HepG2 (cell line): ENCODE results near the gene C2orf42. TPM values are rescaled to one million over a fixed set of nuclear protein-coding genes. Genes with fewer than 3 reads are reported as not detected.
A peak's percentile ranks its signal among the peaks of the same experiment; 100 is the strongest.

Experiments used
- CC2D1A ChIP-seq: sonication (generic); formaldehyde crosslinking; IDR thresholded peaks from 2 replicates; pipeline ENCODE4 v1.8.1; 2023; ENCODE audit warnings: mild to moderate bottlenecking, missing genetic modification reagents
- PHF5A ChIP-seq: IDR thresholded peaks from one replicate; pipeline ENCODE4 v1.6.1; 2018; ENCODE audit warnings: low read depth, missing genetic modification reagents; ENCODE audit not compliant: unreplicated experiment
- SIX1 ChIP-seq: sonication (generic); formaldehyde crosslinking; IDR thresholded peaks from 2 replicates; pipeline ENCODE4 v1.4.0; 2020; ENCODE audit warnings: missing genetic modification reagents, borderline replicate concordance
- SNRNP70 ChIP-seq: fragments of 200-400 bp; formaldehyde crosslinking; IDR thresholded peaks from 2 replicates; pipeline ENCODE4 v1.6.1; 2017; ENCODE audit warnings: mild to moderate bottlenecking, low read depth, low read length, moderate library complexity
- polyA plus RNA-seq, 8 experiments: library from polyadenylated mRNA; depleted of rRNA in 3 of 8; stranded (reverse) in 7 of 8; unstranded in 1 of 8; fragments of >200 nt; fragmentation: Illumina TruSeq in 4 of 8; extraction: Trizol in 4 of 8; gene quantifications; 2 replicates each; pipeline versions ENCODE4 v1.2.1 to v1.2.3, GENCODE V29; 2011 to 2016; ENCODE audit warnings: low read depth in 4 of 8, missing spikeins in 1 of 8, mixed read lengths in 1 of 8; ENCODE audit not compliant: insufficient read depth in 1 of 8
- total RNA-seq, 5 experiments: library from RNA; depleted of rRNA; stranded (reverse); fragments of >200 nt; fragmentation: Illumina TruSeq; extraction: Trizol; gene quantifications; 2 replicates each; pipeline ENCODE4 v1.2.3, GENCODE V29; 2016; ENCODE audit warnings: low read depth in 1 of 5
- TF ChIP-seq, protein P1 (sequence below): sonication (generic); formaldehyde crosslinking; IDR thresholded peaks from 2 replicates; pipeline ENCODE4 v1.4.0; 2020; ENCODE audit warnings: missing genetic modification reagents
- TF ChIP-seq, protein P2 (sequence below): sonication (generic); formaldehyde crosslinking; IDR thresholded peaks from 2 replicates; pipeline ENCODE4 v1.8.0; 2022; ENCODE audit warnings: mild to moderate bottlenecking, missing genetic modification reagents, moderate library complexity
- TF ChIP-seq, protein P3 (sequence below): sonication (generic); formaldehyde crosslinking; IDR thresholded peaks from 2 replicates; pipeline ENCODE4 v1.4.0; 2020; ENCODE audit warnings: mild to moderate bottlenecking, missing genetic modification reagents
- TF ChIP-seq, protein P4 (sequence below): IDR thresholded peaks from 2 replicates; pipeline ENCODE4 v1.6.1; 2016; ENCODE audit warnings: low read depth, missing genetic modification reagents, missing compliant biosample characterization

Gene C2orf42
- total and polyA plus RNA-seq, 2 of the 13 experiments (the other 11 are each of a cell fraction or from before 2014, with no cell fraction given), result 9.3 to 9.9 TPM

DNA sequence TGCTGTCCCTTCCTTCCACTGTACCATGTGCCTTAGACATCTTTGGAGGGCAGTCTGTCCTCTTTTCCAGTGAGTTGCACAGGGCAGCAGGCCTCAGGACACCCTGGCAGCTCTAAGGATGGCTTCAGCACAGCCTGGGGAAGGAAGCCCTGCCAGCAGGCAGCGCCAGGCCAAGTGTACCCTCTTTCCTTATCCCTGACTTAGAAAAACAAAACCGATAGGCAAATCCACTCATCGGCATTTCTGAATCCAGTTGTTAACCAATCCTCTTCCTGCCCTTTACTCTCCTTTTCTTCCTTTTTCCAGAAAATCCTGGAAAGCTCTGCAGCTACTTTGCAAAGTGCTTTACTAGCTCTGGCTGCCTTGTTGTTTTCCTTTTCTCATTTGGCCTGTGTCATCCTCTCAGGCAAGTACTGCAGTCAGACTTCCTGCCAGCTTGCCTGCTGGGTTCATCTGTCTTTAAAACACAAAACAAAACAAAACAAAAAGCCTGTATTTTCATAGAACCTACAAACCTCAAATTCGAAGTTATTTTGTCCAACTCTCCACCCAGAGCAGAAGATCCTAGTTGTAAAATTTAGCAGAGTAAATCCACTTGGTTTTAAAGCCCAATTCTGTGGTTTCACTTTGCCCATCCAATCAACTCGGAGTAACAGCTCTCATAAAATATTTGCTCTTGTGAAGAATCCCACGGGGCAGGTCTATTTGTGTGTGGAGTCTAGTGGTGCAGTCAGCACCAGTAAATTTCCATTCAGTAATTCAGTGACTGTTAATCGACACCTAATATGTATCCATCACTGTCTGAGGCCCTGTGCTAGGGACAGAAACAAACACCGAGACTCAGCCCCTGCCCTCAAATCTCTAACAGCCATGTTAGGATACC is 58.3 kb downstream of the C2orf42 start (continued):
- TF ChIP-seq, protein P1, sequence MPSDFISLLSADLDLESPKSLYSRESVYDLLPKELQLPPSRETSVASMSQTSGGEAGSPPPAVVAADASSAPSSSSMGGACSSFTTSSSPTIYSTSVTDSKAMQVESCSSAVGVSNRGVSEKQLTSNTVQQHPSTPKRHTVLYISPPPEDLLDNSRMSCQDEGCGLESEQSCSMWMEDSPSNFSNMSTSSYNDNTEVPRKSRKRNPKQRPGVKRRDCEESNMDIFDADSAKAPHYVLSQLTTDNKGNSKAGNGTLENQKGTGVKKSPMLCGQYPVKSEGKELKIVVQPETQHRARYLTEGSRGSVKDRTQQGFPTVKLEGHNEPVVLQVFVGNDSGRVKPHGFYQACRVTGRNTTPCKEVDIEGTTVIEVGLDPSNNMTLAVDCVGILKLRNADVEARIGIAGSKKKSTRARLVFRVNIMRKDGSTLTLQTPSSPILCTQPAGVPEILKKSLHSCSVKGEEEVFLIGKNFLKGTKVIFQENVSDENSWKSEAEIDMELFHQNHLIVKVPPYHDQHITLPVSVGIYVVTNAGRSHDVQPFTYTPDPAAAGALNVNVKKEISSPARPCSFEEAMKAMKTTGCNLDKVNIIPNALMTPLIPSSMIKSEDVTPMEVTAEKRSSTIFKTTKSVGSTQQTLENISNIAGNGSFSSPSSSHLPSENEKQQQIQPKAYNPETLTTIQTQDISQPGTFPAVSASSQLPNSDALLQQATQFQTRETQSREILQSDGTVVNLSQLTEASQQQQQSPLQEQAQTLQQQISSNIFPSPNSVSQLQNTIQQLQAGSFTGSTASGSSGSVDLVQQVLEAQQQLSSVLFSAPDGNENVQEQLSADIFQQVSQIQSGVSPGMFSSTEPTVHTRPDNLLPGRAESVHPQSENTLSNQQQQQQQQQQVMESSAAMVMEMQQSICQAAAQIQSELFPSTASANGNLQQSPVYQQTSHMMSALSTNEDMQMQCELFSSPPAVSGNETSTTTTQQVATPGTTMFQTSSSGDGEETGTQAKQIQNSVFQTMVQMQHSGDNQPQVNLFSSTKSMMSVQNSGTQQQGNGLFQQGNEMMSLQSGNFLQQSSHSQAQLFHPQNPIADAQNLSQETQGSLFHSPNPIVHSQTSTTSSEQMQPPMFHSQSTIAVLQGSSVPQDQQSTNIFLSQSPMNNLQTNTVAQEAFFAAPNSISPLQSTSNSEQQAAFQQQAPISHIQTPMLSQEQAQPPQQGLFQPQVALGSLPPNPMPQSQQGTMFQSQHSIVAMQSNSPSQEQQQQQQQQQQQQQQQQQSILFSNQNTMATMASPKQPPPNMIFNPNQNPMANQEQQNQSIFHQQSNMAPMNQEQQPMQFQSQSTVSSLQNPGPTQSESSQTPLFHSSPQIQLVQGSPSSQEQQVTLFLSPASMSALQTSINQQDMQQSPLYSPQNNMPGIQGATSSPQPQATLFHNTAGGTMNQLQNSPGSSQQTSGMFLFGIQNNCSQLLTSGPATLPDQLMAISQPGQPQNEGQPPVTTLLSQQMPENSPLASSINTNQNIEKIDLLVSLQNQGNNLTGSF (CRISPR knock-in tag), result no peak
- TF ChIP-seq, protein P2, sequence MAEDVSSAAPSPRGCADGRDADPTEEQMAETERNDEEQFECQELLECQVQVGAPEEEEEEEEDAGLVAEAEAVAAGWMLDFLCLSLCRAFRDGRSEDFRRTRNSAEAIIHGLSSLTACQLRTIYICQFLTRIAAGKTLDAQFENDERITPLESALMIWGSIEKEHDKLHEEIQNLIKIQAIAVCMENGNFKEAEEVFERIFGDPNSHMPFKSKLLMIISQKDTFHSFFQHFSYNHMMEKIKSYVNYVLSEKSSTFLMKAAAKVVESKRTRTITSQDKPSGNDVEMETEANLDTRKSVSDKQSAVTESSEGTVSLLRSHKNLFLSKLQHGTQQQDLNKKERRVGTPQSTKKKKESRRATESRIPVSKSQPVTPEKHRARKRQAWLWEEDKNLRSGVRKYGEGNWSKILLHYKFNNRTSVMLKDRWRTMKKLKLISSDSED (CRISPR knock-in tag), result no peak
- TF ChIP-seq, protein P3, sequence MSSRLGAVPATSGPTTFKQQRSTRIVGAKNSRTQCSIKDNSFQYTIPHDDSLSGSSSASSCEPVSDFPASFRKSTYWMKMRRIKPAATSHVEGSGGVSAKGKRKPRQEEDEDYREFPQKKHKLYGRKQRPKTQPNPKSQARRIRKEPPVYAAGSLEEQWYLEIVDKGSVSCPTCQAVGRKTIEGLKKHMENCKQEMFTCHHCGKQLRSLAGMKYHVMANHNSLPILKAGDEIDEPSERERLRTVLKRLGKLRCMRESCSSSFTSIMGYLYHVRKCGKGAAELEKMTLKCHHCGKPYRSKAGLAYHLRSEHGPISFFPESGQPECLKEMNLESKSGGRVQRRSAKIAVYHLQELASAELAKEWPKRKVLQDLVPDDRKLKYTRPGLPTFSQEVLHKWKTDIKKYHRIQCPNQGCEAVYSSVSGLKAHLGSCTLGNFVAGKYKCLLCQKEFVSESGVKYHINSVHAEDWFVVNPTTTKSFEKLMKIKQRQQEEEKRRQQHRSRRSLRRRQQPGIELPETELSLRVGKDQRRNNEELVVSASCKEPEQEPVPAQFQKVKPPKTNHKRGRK, result no peak
- TF ChIP-seq SIX1 (CRISPR knock-in tag) (no peak), CC2D1A (CRISPR knock-in tag) (no peak), SNRNP70 (no peak), PHF5A (CRISPR knock-in tag) (peak; percentile 10)
- TF ChIP-seq, protein P4, sequence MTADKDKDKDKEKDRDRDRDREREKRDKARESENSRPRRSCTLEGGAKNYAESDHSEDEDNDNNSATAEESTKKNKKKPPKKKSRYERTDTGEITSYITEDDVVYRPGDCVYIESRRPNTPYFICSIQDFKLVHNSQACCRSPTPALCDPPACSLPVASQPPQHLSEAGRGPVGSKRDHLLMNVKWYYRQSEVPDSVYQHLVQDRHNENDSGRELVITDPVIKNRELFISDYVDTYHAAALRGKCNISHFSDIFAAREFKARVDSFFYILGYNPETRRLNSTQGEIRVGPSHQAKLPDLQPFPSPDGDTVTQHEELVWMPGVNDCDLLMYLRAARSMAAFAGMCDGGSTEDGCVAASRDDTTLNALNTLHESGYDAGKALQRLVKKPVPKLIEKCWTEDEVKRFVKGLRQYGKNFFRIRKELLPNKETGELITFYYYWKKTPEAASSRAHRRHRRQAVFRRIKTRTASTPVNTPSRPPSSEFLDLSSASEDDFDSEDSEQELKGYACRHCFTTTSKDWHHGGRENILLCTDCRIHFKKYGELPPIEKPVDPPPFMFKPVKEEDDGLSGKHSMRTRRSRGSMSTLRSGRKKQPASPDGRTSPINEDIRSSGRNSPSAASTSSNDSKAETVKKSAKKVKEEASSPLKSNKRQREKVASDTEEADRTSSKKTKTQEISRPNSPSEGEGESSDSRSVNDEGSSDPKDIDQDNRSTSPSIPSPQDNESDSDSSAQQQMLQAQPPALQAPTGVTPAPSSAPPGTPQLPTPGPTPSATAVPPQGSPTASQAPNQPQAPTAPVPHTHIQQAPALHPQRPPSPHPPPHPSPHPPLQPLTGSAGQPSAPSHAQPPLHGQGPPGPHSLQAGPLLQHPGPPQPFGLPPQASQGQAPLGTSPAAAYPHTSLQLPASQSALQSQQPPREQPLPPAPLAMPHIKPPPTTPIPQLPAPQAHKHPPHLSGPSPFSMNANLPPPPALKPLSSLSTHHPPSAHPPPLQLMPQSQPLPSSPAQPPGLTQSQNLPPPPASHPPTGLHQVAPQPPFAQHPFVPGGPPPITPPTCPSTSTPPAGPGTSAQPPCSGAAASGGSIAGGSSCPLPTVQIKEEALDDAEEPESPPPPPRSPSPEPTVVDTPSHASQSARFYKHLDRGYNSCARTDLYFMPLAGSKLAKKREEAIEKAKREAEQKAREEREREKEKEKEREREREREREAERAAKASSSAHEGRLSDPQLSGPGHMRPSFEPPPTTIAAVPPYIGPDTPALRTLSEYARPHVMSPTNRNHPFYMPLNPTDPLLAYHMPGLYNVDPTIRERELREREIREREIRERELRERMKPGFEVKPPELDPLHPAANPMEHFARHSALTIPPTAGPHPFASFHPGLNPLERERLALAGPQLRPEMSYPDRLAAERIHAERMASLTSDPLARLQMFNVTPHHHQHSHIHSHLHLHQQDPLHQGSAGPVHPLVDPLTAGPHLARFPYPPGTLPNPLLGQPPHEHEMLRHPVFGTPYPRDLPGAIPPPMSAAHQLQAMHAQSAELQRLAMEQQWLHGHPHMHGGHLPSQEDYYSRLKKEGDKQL, result no peak
